ENCODE data around the gene RBP2.
"Not testable (repeated sequence)": the region's sequence is repeated elsewhere in the genome, so short reads cannot be mapped to it uniquely, and the experiment has no call there.

RBP2 gene

GRCh38 chr3:139440639-139441556 lies 35.4 kb downstream of the RBP2 start:
- no peak for DNase-seq

- DNase-seq, result no peak
Observed at GRCh38 chr3:139439278-139439677, 37.0 kb downstream of the RBP2 start.

GRCh38 chr3:139434764-139435307 lies 41.5 kb downstream of the RBP2 start:
- no peak for DNase-seq

- no peak for DNase-seq
Observed at GRCh38 chr3:139434228-139434627, 42.1 kb downstream of the RBP2 start.

GRCh38 chr3:139433089-139433488 lies 43.2 kb downstream of the RBP2 start:
- DNase-seq, result no peak

GRCh38 chr3:139430493-139430892 lies 45.8 kb downstream of the RBP2 start:
- DNase-seq, result no peak

- peak; percentile 89 for DNase-seq
Observed at GRCh38 chr3:139427283-139428060, 48.8 kb downstream of the RBP2 start.

GRCh38 chr3:139425745-139426400 lies 50.4 kb downstream of the RBP2 start:
- DNase-seq, result no peak

- no peak for DNase-seq
Observed at GRCh38 chr3:139423232-139423631, 53.1 kb downstream of the RBP2 start.

- DNase-seq, result no peak
Observed at GRCh38 chr3:139421460-139421859, 54.9 kb downstream of the RBP2 start.

- no peak for DNase-seq
Observed at GRCh38 chr3:139421040-139421439, 55.3 kb downstream of the RBP2 start.

- no peak for DNase-seq
Observed at GRCh38 chr3:139418144-139418543, 58.2 kb downstream of the RBP2 start.

GRCh38 chr3:139416275-139416674 lies 60.0 kb downstream of the RBP2 start:
- DNase-seq, result no peak

- no peak for DNase-seq
Observed at GRCh38 chr3:139414608-139415224, 61.6 kb downstream of the RBP2 start.

GRCh38 chr3:139412891-139413290 lies 63.4 kb downstream of the RBP2 start:
- DNase-seq, result not testable (repeated sequence)
